ENCODE measurements around the gene SCART1. TPM values are rescaled to one million over a fixed set of nuclear protein-coding genes. Genes with fewer than 3 reads are reported as not detected.

SCART1 gene
- total RNA-seq, 4 donors from 2014 or later: 1.8 to 5.5 (median 2.0) TPM

DNA sequence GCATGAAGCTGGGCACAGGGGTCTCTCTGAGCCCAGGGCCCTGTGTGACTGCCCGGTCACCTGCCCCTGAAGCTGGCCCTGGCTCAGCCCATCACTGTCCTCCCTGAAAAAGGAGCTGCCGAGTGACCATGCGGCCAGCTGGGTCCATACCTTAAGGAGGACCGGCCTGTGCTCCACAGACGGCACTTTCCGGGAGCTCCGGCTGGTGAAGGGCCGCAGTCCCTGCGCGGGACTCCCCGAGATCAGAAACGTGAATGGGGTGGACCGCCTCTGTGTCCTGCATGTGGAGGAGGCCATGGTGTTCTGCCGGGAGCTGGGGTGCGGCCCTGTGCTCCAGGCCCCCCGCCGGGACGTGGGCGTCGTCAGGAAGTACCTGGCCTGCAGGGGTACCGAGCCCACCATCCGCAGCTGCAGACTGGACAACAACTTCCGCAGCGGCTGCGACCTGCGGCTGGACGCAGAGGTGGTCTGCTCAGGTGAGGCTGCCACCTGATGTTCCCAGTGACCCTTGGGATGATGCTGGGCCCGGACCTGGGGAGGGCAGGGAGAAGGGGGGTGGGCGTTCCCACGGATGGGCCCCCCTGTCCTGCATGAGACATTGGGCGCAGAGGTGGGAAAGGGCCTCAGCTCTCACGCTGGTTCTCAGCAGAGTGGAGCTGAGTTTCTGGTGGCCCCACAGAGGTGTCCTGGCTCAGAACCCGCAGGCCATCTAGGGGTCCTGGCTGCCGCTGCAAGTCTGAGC is 3.5 kb downstream of the SCART1 start:
- TF ChIP-seq CTCF (IDR thresholded peaks at IDR 0.05; ENCODE audit: low read depth): no peak

GRCh38 chr10:133458021-133458709 is 4.4 kb downstream of the SCART1 start:
- TF ChIP-seq CTCF (IDR thresholded peaks at IDR 0.05; ENCODE audit: low read depth): no peak

GRCh38 chr10:133458710-133459453 is 5.1 kb downstream of the SCART1 start:
- no peak for TF ChIP-seq CTCF (IDR thresholded peaks at IDR 0.05; ENCODE audit: low read depth)

GRCh38 chr10:133459454-133460207 is 5.9 kb downstream of the SCART1 start:
- TF ChIP-seq CTCF (IDR thresholded peaks at IDR 0.05; ENCODE audit: low read depth): no peak

DNA sequence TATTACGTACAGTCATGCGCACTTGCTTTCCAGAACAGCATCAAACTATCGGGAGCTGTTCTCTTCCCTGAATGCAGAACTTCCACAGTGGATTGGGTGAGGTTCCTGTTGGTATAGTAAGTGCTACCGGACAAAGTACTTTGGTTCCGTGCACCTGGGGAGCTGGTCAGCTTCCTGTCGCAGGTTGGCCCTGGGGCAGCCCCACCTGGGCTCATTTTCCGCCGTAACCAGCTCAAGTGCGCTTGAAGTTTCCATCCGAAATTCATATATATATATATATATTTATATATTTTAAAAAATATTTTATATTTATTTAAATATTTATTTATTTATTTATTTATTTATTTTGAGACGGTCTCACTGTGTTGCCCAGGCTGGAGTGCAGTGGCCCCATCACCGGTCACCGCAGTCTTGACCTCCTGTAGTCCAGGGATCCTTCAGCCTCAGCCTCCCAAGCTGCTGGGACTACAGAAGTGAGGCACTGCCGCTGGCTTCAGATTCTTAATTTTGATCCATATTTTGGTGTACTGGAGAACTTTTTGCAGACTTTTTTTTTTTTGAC is 6.5 kb downstream of the SCART1 start:
- TF ChIP-seq CTCF (IDR thresholded peaks at IDR 0.05; ENCODE audit: low read depth): no peak

- no peak for TF ChIP-seq CTCF (IDR thresholded peaks at IDR 0.05; ENCODE audit: low read depth)
Observed at GRCh38 chr10:133461027-133461426, 7.3 kb downstream of the SCART1 start.
